Peyer's patch (tissue), 4 donors: Measurements from ENCODE around the gene CX3CL1.

ENCODE experiments used
- POLR2A ChIP-seq, 2 donors: fragments of 450-650 bp; IDR thresholded peaks; one replicate each; pipeline ENCODE4 v1.5.1; 2017; ENCODE audit warnings: antibody characterized with exemption in 2 of 2, mild to moderate bottlenecking in 2 of 2, moderate library complexity in 2 of 2
- TF ChIP-seq, protein P1 (sequence below), 6 experiments: fragments of 450-650 bp in 4 of 6; fragments of 200-600 bp in 2 of 6; sonication (generic) in 1 of 6; IDR thresholded peaks; one replicate each; pipeline ENCODE4 v1.5.1; 2017 to 2019; ENCODE audit warnings: antibody characterized with exemption in 6 of 6, mild to moderate bottlenecking in 3 of 6, moderate library complexity in 1 of 6

DNA sequence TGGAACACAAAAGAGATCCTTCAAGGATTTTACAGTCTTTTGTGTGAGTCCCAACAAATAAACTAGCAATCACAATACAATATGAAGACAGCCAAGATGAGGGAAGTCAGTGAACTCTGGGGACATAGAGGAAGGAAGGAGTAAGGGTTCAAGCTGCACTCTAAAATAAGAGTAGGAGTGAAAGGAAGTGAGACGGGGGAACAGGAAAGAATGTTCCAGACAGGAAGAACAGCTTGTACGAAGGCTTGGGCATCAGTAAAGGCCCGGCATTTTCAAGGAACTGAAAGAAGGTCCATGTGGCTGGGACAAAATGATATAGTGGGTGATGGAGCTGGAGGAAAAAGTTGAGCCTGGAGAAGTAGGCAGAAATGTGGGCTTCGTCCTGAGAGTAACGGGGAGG, 36.8 kb downstream of the CX3CL1 start:
- TF ChIP-seq, protein P1, sequence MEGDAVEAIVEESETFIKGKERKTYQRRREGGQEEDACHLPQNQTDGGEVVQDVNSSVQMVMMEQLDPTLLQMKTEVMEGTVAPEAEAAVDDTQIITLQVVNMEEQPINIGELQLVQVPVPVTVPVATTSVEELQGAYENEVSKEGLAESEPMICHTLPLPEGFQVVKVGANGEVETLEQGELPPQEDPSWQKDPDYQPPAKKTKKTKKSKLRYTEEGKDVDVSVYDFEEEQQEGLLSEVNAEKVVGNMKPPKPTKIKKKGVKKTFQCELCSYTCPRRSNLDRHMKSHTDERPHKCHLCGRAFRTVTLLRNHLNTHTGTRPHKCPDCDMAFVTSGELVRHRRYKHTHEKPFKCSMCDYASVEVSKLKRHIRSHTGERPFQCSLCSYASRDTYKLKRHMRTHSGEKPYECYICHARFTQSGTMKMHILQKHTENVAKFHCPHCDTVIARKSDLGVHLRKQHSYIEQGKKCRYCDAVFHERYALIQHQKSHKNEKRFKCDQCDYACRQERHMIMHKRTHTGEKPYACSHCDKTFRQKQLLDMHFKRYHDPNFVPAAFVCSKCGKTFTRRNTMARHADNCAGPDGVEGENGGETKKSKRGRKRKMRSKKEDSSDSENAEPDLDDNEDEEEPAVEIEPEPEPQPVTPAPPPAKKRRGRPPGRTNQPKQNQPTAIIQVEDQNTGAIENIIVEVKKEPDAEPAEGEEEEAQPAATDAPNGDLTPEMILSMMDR (IDR thresholded peaks at IDR 0.05) = no peak
- no peak for TF ChIP-seq POLR2A (IDR thresholded peaks at IDR 0.05)
